Thymus (tissue), 11 donors: ENCODE results near the gene DENND6B. TPM values are rescaled to one million over a fixed set of nuclear protein-coding genes. Genes with fewer than 3 reads are reported as not detected.

Experiments used
- DNase-seq, 9 donors: peaks; one replicate each; pipeline ENCODE4 v3.0.0-alpha.2; 2013; ENCODE audit warnings: low spot score in 9 of 9, low read depth in 6 of 9, missing footprints in 1 of 9
- H3K27ac ChIP-seq, 2 donors: one replicate each; pipeline ENCODE4 v1.5.1; 2013; ENCODE audit warnings: control low read depth in 1 of 2, low read depth in 1 of 2, low read length in 1 of 2, mild to moderate bottlenecking in 1 of 2, moderate library complexity in 1 of 2
- H3K27me3 ChIP-seq, 2 donors: one replicate each; pipeline ENCODE4 v1.5.1; 2013; ENCODE audit warnings: low read length in 1 of 2; ENCODE audit not compliant: control insufficient read depth in 2 of 2, insufficient read depth in 1 of 2
- H3K36me3 ChIP-seq, 2 donors: one replicate each; pipeline ENCODE4 v1.5.1; 2013; ENCODE audit warnings: low read length in 1 of 2, mild to moderate bottlenecking in 1 of 2, moderate library complexity in 1 of 2; ENCODE audit not compliant: control insufficient read depth in 2 of 2, insufficient read depth in 2 of 2
- H3K4me1 ChIP-seq, 2 donors: one replicate each; pipeline ENCODE4 v1.5.1; 2013; ENCODE audit warnings: low read length in 2 of 2; ENCODE audit not compliant: control insufficient read depth in 2 of 2, insufficient read depth in 2 of 2
- H3K4me3 ChIP-seq, 2 donors: one replicate each; pipeline ENCODE4 v1.5.1; 2013; ENCODE audit warnings: low read length in 2 of 2, control low read depth in 1 of 2, mild to moderate bottlenecking in 1 of 2
- H3K9me3 ChIP-seq, 2 donors: one replicate each; pipeline ENCODE4 v1.5.1; 2013; ENCODE audit warnings: low read length in 1 of 2, mild to moderate bottlenecking in 1 of 2; ENCODE audit not compliant: control insufficient read depth in 2 of 2, insufficient read depth in 1 of 2
- whole genome bisulfite sequencing: extraction: QIAGEN DNeasy Blood & Tissue Kit; methylation state at CpG from one replicate; pipeline ENCODE4 v1.1.7; 2013; 5-methylcytosine and 5-hydroxymethylcytosine counted together
- polyA plus RNA-seq: library from polyadenylated mRNA; stranded (reverse); fragments of 200-250 nt; gene quantifications from one replicate; pipeline ENCODE4 v1.2.3, GENCODE V29; 2013
- total RNA-seq: library from RNA; stranded (reverse); fragments of 120-200 nt; gene quantifications from one replicate; pipeline ENCODE4 v1.2.4, GENCODE V29; 2013
- donor health status: healthy.

DENND6B gene
- total and polyA plus RNA-seq, 2 donors = 1.4 to 8.3 TPM

- H3K27me3 ChIP-seq = peaks cover 0 to 5% of the 10 kb centered on the region in 2 donors
- no peak overlapping the region for H3K4me3 ChIP-seq
- H3K4me1 ChIP-seq = peaks cover 0 to 3% of the 10 kb centered on the region in 2 donors
- no peaks in the 10 kb centered on the region for H3K36me3 ChIP-seq
- no peak for DNase-seq
- H3K27ac ChIP-seq = no peak overlapping the region
- no peaks in the 10 kb centered on the region for H3K9me3 ChIP-seq
- 97% methylated on average over 40 of the region's 40 CpGs for WGBS
Observed at GRCh38 chr22:50286701-50287318, 40.0 kb downstream of the DENND6B start.

- WGBS = 95% methylated on average over 21 of the region's 21 CpGs
- Histone ChIP-seq H3K9me3 (no peaks in the 10 kb centered on the region), H3K4me3 (no peak overlapping the region), H3K36me3 (no peaks in the 10 kb centered on the region), H3K27ac (no peak overlapping the region), H3K27me3 (no peaks in the 10 kb centered on the region), H3K4me1 (no peaks in the 10 kb centered on the region)
- no peak for DNase-seq
Observed at GRCh38 chr22:50286275-50286674, 40.5 kb downstream of the DENND6B start.

GRCh38 chr22:50285568-50286229, 41.1 kb downstream of the DENND6B start:
- Histone ChIP-seq H3K27ac (no peak overlapping the region), H3K4me3 (no peak overlapping the region), H3K4me1 (no peaks in the 10 kb centered on the region), H3K36me3 (no peaks in the 10 kb centered on the region), H3K27me3 (no peaks in the 10 kb centered on the region), H3K9me3 (no peaks in the 10 kb centered on the region)
- DNase-seq = no peak
- WGBS = 98% methylated on average over 29 of the region's 34 CpGs

- no peaks in the 10 kb centered on the region for H3K27me3 ChIP-seq
- no peak for DNase-seq
- H3K36me3 ChIP-seq = no peaks in the 10 kb centered on the region
- H3K4me3 ChIP-seq = no peak overlapping the region
- H3K9me3 ChIP-seq = no peaks in the 10 kb centered on the region
- no peaks in the 10 kb centered on the region for H3K4me1 ChIP-seq
- 94% methylated on average over 13 of the region's 13 CpGs for WGBS
- no peak overlapping the region for H3K27ac ChIP-seq
Observed at GRCh38 chr22:50284479-50284878, 42.3 kb downstream of the DENND6B start.

- H3K27ac ChIP-seq = no peak overlapping the region
- WGBS = 97% methylated on average over 30 of the region's 30 CpGs
- DNase-seq = no peak
- H3K36me3 ChIP-seq = no peaks in the 10 kb centered on the region
- H3K4me3 ChIP-seq = no peak overlapping the region
- no peaks in the 10 kb centered on the region for H3K27me3 ChIP-seq
- H3K4me1 ChIP-seq = no peaks in the 10 kb centered on the region
- no peaks in the 10 kb centered on the region for H3K9me3 ChIP-seq
Observed at GRCh38 chr22:50283821-50284220, 43.0 kb downstream of the DENND6B start.

- no peaks in the 10 kb centered on the region for H3K9me3 ChIP-seq
- no peaks in the 10 kb centered on the region for H3K36me3 ChIP-seq
- no peaks in the 10 kb centered on the region for H3K27me3 ChIP-seq
- no peak overlapping the region for H3K27ac ChIP-seq
- no peak overlapping the region for H3K4me3 ChIP-seq
- DNase-seq = no peak
- no peaks in the 10 kb centered on the region for H3K4me1 ChIP-seq
- 90% methylated on average over 45 of the region's 45 CpGs for WGBS
Observed at GRCh38 chr22:50282361-50283155, 44.3 kb downstream of the DENND6B start.

GRCh38 chr22:50281957-50282356, 44.9 kb downstream of the DENND6B start:
- DNase-seq = no peak
- H3K4me3 ChIP-seq = no peak overlapping the region
- 94% methylated on average over 25 of the region's 25 CpGs for WGBS
- H3K27me3 ChIP-seq = no peaks in the 10 kb centered on the region
- H3K4me1 ChIP-seq = no peaks in the 10 kb centered on the region
- H3K36me3 ChIP-seq = no peaks in the 10 kb centered on the region
- H3K9me3 ChIP-seq = no peaks in the 10 kb centered on the region
- peak overlapping the region in 1 of 2 donors; percentile 9 for H3K27ac ChIP-seq

GRCh38 chr22:50281384-50281760, 45.4 kb downstream of the DENND6B start:
- Histone ChIP-seq H3K9me3 (peaks cover 0 to 2% of the 10 kb centered on the region in 2 donors), H3K4me3 (no peak overlapping the region), H3K36me3 (no peaks in the 10 kb centered on the region), H3K27ac (no peak overlapping the region), H3K4me1 (no peaks in the 10 kb centered on the region), H3K27me3 (no peaks in the 10 kb centered on the region)
- no peak for DNase-seq
- WGBS = 95% methylated on average over 36 of the region's 36 CpGs

GRCh38 chr22:50280708-50281383, 46.0 kb downstream of the DENND6B start:
- Histone ChIP-seq H3K4me3 (no peak overlapping the region), H3K9me3 (peaks cover under 1 to 8% of the 10 kb centered on the region in 2 donors), H3K4me1 (no peaks in the 10 kb centered on the region), H3K27me3 (no peaks in the 10 kb centered on the region), H3K27ac (no peak overlapping the region), H3K36me3 (no peaks in the 10 kb centered on the region)
- DNase-seq = no peak
- 97% methylated on average over 47 of the region's 47 CpGs for WGBS
